Ovary (tissue), 9 donors: ENCODE results near the gene LRRC4. TPM values are rescaled to one million over a fixed set of nuclear protein-coding genes. Genes with fewer than 3 reads are reported as not detected.

Experiments
- DNase-seq, 5 donors: peaks; one replicate each; pipeline ENCODE4 v3.0.0-alpha.2; 2019 to 2020
- H3K27ac ChIP-seq, 2 donors: fragments of 200-600 bp; one replicate each; pipeline versions ENCODE4 v1.5.1 to v1.8.0; 2019 to 2022
- H3K27me3 ChIP-seq: fragments of 200-600 bp; one replicate; pipeline ENCODE4 v1.8.0; 2022
- H3K36me3 ChIP-seq: fragments of 200-600 bp; sonication (generic); one replicate; pipeline ENCODE4 v1.5.1; 2019
- H3K4me1 ChIP-seq: one replicate; pipeline ENCODE4 v1.8.1; 2013; ENCODE audit warnings: mild to moderate bottlenecking, moderate library complexity; ENCODE audit not compliant: insufficient read depth
- H3K4me3 ChIP-seq: fragments of 200-600 bp; sonication (generic); one replicate; pipeline ENCODE4 v1.5.1; 2017
- H3K9me3 ChIP-seq, 2 donors: fragments of 200-600 bp in 1 of 2; sonication (generic) in 1 of 2; one replicate each; pipeline versions ENCODE4 v1.5.1 to v1.8.1; 2013 to 2019; ENCODE audit warnings: mild to moderate bottlenecking in 1 of 2, moderate library complexity in 1 of 2
- CTCF ChIP-seq, 3 donors: fragments of 450-650 bp in 2 of 3; fragments of 200-600 bp in 1 of 3; IDR thresholded peaks; one replicate each; pipeline versions ENCODE4 v1.5.1 to v1.8.0; 2016 to 2022; ENCODE audit warnings: antibody characterized with exemption in 3 of 3, mild to moderate bottlenecking in 1 of 3
- EP300 ChIP-seq: sonication (generic); formaldehyde crosslinking; IDR thresholded peaks from one replicate; pipeline ENCODE4 v1.6.1; 2017; ENCODE audit warnings: antibody characterized with exemption
- POLR2A ChIP-seq: fragments of 450-650 bp; IDR thresholded peaks from one replicate; pipeline ENCODE4 v1.6.1; 2017; ENCODE audit warnings: antibody characterized with exemption, mild to moderate bottlenecking, moderate library complexity
- WGBS, 3 donors: extraction: QIAGEN DNeasy Blood & Tissue Kit in 1 of 3; methylation state at CpG; one replicate each; pipeline versions ENCODE4 v1.1.5 to v1.1.7; 2013 to 2017; 5-methylcytosine and 5-hydroxymethylcytosine counted together
- intact Hi-C, 4 donors: fragments of 100-400 bp; cut with DNase I; formaldehyde crosslinking; loops; one replicate each; pipeline versions ENCODE4 v1.11.0 to v1.15.1; 2022 to 2023
- polyA plus RNA-seq, 2 donors: library from polyadenylated mRNA; stranded (reverse); fragments of 200-250 nt in 1 of 2; fragments of 350-450 nt in 1 of 2; fragmentation: Illumina TruSeq in 1 of 2; extraction: RNeasy Lipid Tissue Mini Kit (QIAGEN cat#74804) in 1 of 2; gene quantifications; one replicate each; pipeline ENCODE4 v1.2.3, GENCODE V29; 2013 to 2014
- total RNA-seq, 7 donors: library from RNA; depleted of rRNA in 2 of 7; stranded (reverse); fragments of >200 nt in 2 of 7; fragmentation: NEBNext Ultra II Directional in 3 of 7; extraction: Animal tissue kit (Norgen Biotek cat#: 25700) in 3 of 7; gene quantifications; one replicate each; pipeline versions ENCODE4 v1.1.0 to v1.2.4, GENCODE V29; 2016 to 2023
- donor health status: DM: no; HTN: no; CAD: no; lungs with moderate emphysema.
- donor health status: DM: no; HTN: no; CAD: no.
- donor health status: Bipolar disorder and iron deficiency.
- donor health status: DM: yes; HTN: yes; CAD: no.
- donor health status: DM: no; HTN: no; CAD: no.
- donor health status: DM: yes; HTN: yes; CAD: no.

Gene LRRC4
- total and polyA plus RNA-seq, 9 donors, result 0.72 to 16.7 (median 4.6) TPM

GRCh38 chr7:128073671-128074310 lies 42.6 kb upstream of the LRRC4 start:
- no peaks in the 10 kb centered on the region for H3K9me3 ChIP-seq
- no peaks in the 10 kb centered on the region for H3K27me3 ChIP-seq
- WGBS, 3 donors, result 73 to 83% (median 76%) methylated on average over 15 of the region's 15 CpGs
- H3K4me1 ChIP-seq, result no peaks in the 10 kb centered on the region
- no peak overlapping the region for H3K27ac ChIP-seq
- TF ChIP-seq POLR2A, result no peak
- no peak for TF ChIP-seq CTCF (IDR thresholded peaks at IDR 0.05)
- TF ChIP-seq EP300, result no peak
- intact Hi-C loops, result no loop called here
- no peak overlapping the region for H3K4me3 ChIP-seq
- DNase-seq, result no peak
- no peaks in the 10 kb centered on the region for H3K36me3 ChIP-seq

GRCh38 chr7:128071801-128072200 lies 40.6 kb upstream of the LRRC4 start:
- 78 to 97% (median 88%) methylated on average over 11 of the region's 11 CpGs for WGBS, 3 donors
- H3K27me3 ChIP-seq, result no peaks in the 10 kb centered on the region
- H3K36me3 ChIP-seq, result no peaks in the 10 kb centered on the region
- H3K4me1 ChIP-seq, result no peaks in the 10 kb centered on the region
- H3K4me3 ChIP-seq, result no peak overlapping the region
- intact Hi-C loops, result no loop called here
- no peak for TF ChIP-seq EP300
- TF ChIP-seq POLR2A, result no peak
- H3K9me3 ChIP-seq, result no peaks in the 10 kb centered on the region
- DNase-seq, result no peak
- H3K27ac ChIP-seq, result no peak overlapping the region

- DNase-seq, result no peak
- WGBS, 3 donors, result 92 to 96% (median 93%) methylated on average over 6 of the region's 6 CpGs
- TF ChIP-seq EP300 (no peak), CTCF (IDR thresholded peaks at IDR 0.05) (no peak), POLR2A (no peak)
- no peaks in the 10 kb centered on the region for H3K9me3 ChIP-seq
- intact Hi-C loops, result no loop called here
- no peak overlapping the region for H3K4me3 ChIP-seq
- H3K4me1 ChIP-seq, result no peaks in the 10 kb centered on the region
- H3K36me3 ChIP-seq, result no peaks in the 10 kb centered on the region
- no peak overlapping the region for H3K27ac ChIP-seq
- no peaks in the 10 kb centered on the region for H3K27me3 ChIP-seq
Measured at GRCh38 chr7:128071376-128071775, 40.1 kb upstream of the LRRC4 start.

- TF ChIP-seq CTCF (IDR thresholded peaks at IDR 0.05) (no peak), EP300 (no peak), POLR2A (no peak)
- WGBS, 3 donors, result 92 to 95% (median 92%) methylated on average over 8 of the region's 8 CpGs
- Histone ChIP-seq H3K4me1 (no peaks in the 10 kb centered on the region), H3K27me3 (no peaks in the 10 kb centered on the region), H3K27ac (no peak overlapping the region), H3K9me3 (no peaks in the 10 kb centered on the region), H3K36me3 (no peaks in the 10 kb centered on the region), H3K4me3 (no peak overlapping the region)
- intact Hi-C loops, result no loop called here
- DNase-seq, result no peak
Measured at GRCh38 chr7:128069373-128070364, 38.4 kb upstream of the LRRC4 start.
